Astrocyte (in vitro differentiated cells and primary cell): Measurements from ENCODE around the gene TMEM108. TPM values are rescaled to one million over a fixed set of nuclear protein-coding genes. Genes with fewer than 3 reads are reported as not detected.

Source experiments
- DNase-seq: peaks from one replicate; pipeline ENCODE4 v3.0.0-alpha.2; 2010; ENCODE audit warnings: low read depth
- FAIRE-seq: peaks from 2 replicates; lab custom pipeline; 2011; peaks lifted over from hg19 to GRCh38; lab: Jason Lieb, UNC
- H2AFZ ChIP-seq: 2 replicates; pipeline ENCODE4 v1.6.0; 2012; ENCODE audit warnings: low read depth, low read length, inconsistent platforms
- H3K27ac ChIP-seq: 2 replicates; pipeline ENCODE4 v1.5.1; 2011; ENCODE audit warnings: low read depth, low read length, inconsistent platforms
- H3K27me3 ChIP-seq: 2 replicates; pipeline ENCODE4 v1.6.0; 2011; ENCODE audit warnings: low read length, inconsistent platforms; ENCODE audit not compliant: insufficient read depth
- H3K36me3 ChIP-seq: 2 replicates; pipeline ENCODE4 v1.5.1; 2011; ENCODE audit warnings: low read length, inconsistent platforms; ENCODE audit not compliant: insufficient read depth
- H3K4me1 ChIP-seq: 2 replicates; pipeline ENCODE4 v1.5.1; 2011; ENCODE audit warnings: low read length, inconsistent platforms; ENCODE audit not compliant: insufficient read depth
- H3K4me2 ChIP-seq: 2 replicates; pipeline ENCODE4 v1.6.0; 2012; ENCODE audit warnings: low read length, inconsistent platforms
- H3K4me3 ChIP-seq: 2 replicates; pipeline ENCODE4 v1.5.1; 2011; ENCODE audit warnings: low read depth, mild to moderate bottlenecking, low read length, inconsistent platforms; ENCODE audit not compliant: insufficient read depth
- H3K79me2 ChIP-seq: 2 replicates; pipeline ENCODE4 v1.6.0; 2012; ENCODE audit warnings: mild to moderate bottlenecking, low read length, inconsistent platforms; ENCODE audit not compliant: insufficient read depth
- H3K9ac ChIP-seq: 2 replicates; pipeline ENCODE4 v1.6.0; 2012; ENCODE audit warnings: mild to moderate bottlenecking, low read length, inconsistent platforms
- H3K9me3 ChIP-seq: 2 replicates; pipeline ENCODE4 v1.5.1; 2012; ENCODE audit warnings: low read depth, mild to moderate bottlenecking, low read length, inconsistent platforms; ENCODE audit not compliant: insufficient read depth
- H4K20me1 ChIP-seq: 2 replicates; pipeline ENCODE4 v1.6.0; 2012; ENCODE audit warnings: low read length, inconsistent platforms; ENCODE audit not compliant: insufficient read depth
- H3K27ac Mint-ChIP-seq: one replicate; pipeline ENCODE4 v1.8.0; 2021; ENCODE audit warnings: mild to moderate bottlenecking, mixed read lengths; ENCODE audit not compliant: unreplicated experiment
- H3K27me3 Mint-ChIP-seq: one replicate; pipeline ENCODE4 v1.8.0; 2021; ENCODE audit warnings: low read depth, mixed read lengths; ENCODE audit not compliant: unreplicated experiment
- H3K36me3 Mint-ChIP-seq: one replicate; pipeline ENCODE4 v1.8.0; 2021; ENCODE audit warnings: low read depth, mixed read lengths; ENCODE audit not compliant: unreplicated experiment
- H3K4me1 Mint-ChIP-seq: one replicate; pipeline ENCODE4 v1.8.0; 2021; ENCODE audit warnings: low read depth, mixed read lengths; ENCODE audit not compliant: unreplicated experiment
- H3K4me3 Mint-ChIP-seq: one replicate; pipeline ENCODE4 v1.8.0; 2021; ENCODE audit warnings: mild to moderate bottlenecking, moderate library complexity, mixed read lengths; ENCODE audit not compliant: unreplicated experiment
- H3K9me3 Mint-ChIP-seq: one replicate; pipeline ENCODE4 v1.8.0; 2021; ENCODE audit warnings: mild to moderate bottlenecking, mixed read lengths; ENCODE audit not compliant: unreplicated experiment
- EZH2 ChIP-seq: IDR thresholded peaks from 2 replicates; pipeline ENCODE4 v1.6.1; 2012; ENCODE audit warnings: mild to moderate bottlenecking, low read length, inconsistent platforms; ENCODE audit not compliant: insufficient read depth
- total RNA-seq: library from RNA; stranded (reverse); gene quantifications from 2 replicates; pipeline ENCODE4 v1.2.1, GENCODE V29; 2021
- TF ChIP-seq, protein P1 (sequence below): IDR thresholded peaks from 2 replicates; pipeline ENCODE4 v1.5.1; 2011; ENCODE audit warnings: low read depth, mild to moderate bottlenecking, inconsistent platforms, low read length, moderate library complexity; ENCODE audit not compliant: insufficient read depth

Gene TMEM108
- total RNA-seq, 1 donor from 2014 or later = 5.6 TPM

GRCh38 chr3:133055339-133055738, 17.1 kb downstream of the TMEM108 start:
- H3K4me1 ChIP-seq = no peaks in the 10 kb centered on the region
- H3K4me2 ChIP-seq = no peak overlapping the region
- Mint-ChIP-seq H3K36me3 (no peaks in the 10 kb centered on the region), H3K27me3 (peaks cover 2% of the 10 kb centered on the region), H3K4me3 (no peak overlapping the region), H3K27ac (no peak overlapping the region), H3K4me1 (peaks cover 4% of the 10 kb centered on the region), H3K9me3 (no peaks in the 10 kb centered on the region)
- H3K4me3 ChIP-seq = no peak overlapping the region
- no peak for DNase-seq
- no peak overlapping the region for H3K27ac ChIP-seq
- H3K36me3 ChIP-seq = no peaks in the 10 kb centered on the region
- no peaks in the 10 kb centered on the region for H3K79me2 ChIP-seq
- H3K9ac ChIP-seq = no peak overlapping the region
- no peaks in the 10 kb centered on the region for H3K9me3 ChIP-seq
- H3K27me3 ChIP-seq = no peaks in the 10 kb centered on the region
- no peaks in the 10 kb centered on the region for H4K20me1 ChIP-seq
- no peak for FAIRE-seq
- no peak overlapping the region for H2AFZ ChIP-seq
- TF ChIP-seq, protein P1, sequence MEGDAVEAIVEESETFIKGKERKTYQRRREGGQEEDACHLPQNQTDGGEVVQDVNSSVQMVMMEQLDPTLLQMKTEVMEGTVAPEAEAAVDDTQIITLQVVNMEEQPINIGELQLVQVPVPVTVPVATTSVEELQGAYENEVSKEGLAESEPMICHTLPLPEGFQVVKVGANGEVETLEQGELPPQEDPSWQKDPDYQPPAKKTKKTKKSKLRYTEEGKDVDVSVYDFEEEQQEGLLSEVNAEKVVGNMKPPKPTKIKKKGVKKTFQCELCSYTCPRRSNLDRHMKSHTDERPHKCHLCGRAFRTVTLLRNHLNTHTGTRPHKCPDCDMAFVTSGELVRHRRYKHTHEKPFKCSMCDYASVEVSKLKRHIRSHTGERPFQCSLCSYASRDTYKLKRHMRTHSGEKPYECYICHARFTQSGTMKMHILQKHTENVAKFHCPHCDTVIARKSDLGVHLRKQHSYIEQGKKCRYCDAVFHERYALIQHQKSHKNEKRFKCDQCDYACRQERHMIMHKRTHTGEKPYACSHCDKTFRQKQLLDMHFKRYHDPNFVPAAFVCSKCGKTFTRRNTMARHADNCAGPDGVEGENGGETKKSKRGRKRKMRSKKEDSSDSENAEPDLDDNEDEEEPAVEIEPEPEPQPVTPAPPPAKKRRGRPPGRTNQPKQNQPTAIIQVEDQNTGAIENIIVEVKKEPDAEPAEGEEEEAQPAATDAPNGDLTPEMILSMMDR = no peak
- no peak for TF ChIP-seq EZH2

DNA sequence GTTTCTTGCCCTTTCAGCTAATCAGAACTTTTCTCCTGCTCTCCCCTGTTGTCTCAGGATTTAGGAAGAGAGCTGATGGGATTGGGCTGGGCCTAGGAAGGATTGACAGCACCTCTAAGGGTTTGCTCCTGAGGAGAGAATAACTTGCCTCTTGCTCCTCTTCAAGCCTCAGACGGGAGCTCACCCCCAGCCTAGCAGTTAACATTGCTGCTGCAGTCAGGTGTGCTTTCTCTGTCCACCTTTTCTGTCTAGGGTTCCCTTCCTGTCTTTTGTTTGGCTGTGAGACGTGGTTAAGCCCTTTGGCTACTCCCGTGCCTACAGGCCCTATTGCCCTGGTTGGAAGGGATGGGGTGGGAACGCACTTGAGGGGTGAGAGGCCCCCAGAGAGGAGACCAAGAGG, 20.1 kb downstream of the TMEM108 start:
- Histone ChIP-seq H3K79me2 (no peaks in the 10 kb centered on the region), H3K27me3 (no peaks in the 10 kb centered on the region)

GRCh38 chr3:133058831-133059230, 20.6 kb downstream of the TMEM108 start:
- Mint-ChIP-seq H3K36me3 (no peaks in the 10 kb centered on the region), H3K4me1 (peaks cover 1% of the 10 kb centered on the region), H3K27me3 (peaks cover 2% of the 10 kb centered on the region), H3K27ac (no peak overlapping the region), H3K9me3 (no peaks in the 10 kb centered on the region), H3K4me3 (no peak overlapping the region)
- Histone ChIP-seq H2AFZ (no peak overlapping the region), H3K79me2 (no peaks in the 10 kb centered on the region), H3K4me3 (no peak overlapping the region), H4K20me1 (no peaks in the 10 kb centered on the region), H3K27ac (no peak overlapping the region), H3K4me1 (no peaks in the 10 kb centered on the region), H3K36me3 (no peaks in the 10 kb centered on the region), H3K4me2 (no peak overlapping the region), H3K27me3 (no peaks in the 10 kb centered on the region), H3K9ac (no peak overlapping the region), H3K9me3 (no peaks in the 10 kb centered on the region)
- TF ChIP-seq, protein P1 = no peak
- TF ChIP-seq EZH2 = no peak
- DNase-seq (no peak), FAIRE-seq (no peak)

More for the DNA sequence above, 20.1 kb downstream of the TMEM108 start:
- Histone ChIP-seq H3K4me3 (no peak overlapping the region), H3K4me2 (no peak overlapping the region), H4K20me1 (no peaks in the 10 kb centered on the region), H2AFZ (no peak overlapping the region), H3K36me3 (no peaks in the 10 kb centered on the region), H3K9ac (no peak overlapping the region), H3K4me1 (no peaks in the 10 kb centered on the region), H3K27ac (no peak overlapping the region), H3K9me3 (no peaks in the 10 kb centered on the region)
- H3K27me3 Mint-ChIP-seq = peaks cover 2% of the 10 kb centered on the region
- DNase-seq = no peak
- H3K9me3 Mint-ChIP-seq = no peaks in the 10 kb centered on the region
- H3K27ac Mint-ChIP-seq = no peak overlapping the region
- no peak overlapping the region for H3K4me3 Mint-ChIP-seq
- H3K4me1 Mint-ChIP-seq = peaks cover 1% of the 10 kb centered on the region
- no peaks in the 10 kb centered on the region for H3K36me3 Mint-ChIP-seq
- TF ChIP-seq, protein P1 = no peak
- TF ChIP-seq EZH2 = no peak
- FAIRE-seq = no peak
